Suppressor macrophage treated with lipopolysaccharide for 1 hour (primary cell): ENCODE data around the gene PPP2R5B.

ENCODE experiments used
- DNase-seq, 3 donors: peaks; one replicate each; pipeline ENCODE4 v3.0.0-alpha.2; 2020 to 2022

PPP2R5B gene

DNA sequence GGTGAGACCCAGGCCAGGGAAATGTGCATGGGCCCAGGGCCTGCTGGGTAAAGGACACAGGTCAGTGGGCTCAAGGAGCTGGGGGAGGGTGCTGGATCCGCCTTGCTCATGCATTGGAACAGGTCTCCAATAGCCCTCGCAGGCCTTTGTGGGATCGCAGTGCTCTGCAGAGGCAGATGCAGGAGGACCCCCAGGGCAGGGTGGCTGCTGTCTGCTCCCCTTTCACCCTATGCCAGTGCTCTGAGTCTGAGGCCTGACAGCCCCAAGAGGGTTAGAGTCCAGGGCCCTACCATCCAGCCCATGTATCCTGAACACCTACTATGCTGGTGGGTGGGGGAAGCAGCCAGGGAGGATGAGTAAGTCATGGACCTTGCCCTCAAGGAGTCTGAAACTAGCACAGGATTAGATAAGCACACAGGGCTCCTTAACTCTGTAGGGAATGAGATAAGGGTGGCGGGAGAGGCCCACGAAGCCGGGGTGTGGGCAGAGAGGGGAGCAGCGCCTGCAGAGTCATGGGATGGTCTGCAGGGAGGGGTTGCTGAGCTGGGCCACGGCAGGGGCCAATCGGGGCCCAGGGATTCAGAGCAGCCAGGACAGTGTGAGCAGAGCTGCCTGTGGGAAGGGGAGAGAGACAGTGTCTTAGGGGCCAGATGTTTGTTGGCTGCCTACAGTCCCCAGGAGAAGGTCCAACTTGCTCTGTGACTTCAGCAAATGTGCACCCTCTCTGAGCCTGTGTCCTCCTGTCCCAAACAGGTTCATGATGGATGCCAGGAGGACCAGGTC lies 35.6 kb upstream of the PPP2R5B start:
- DNase-seq: peak in 2 of 3 donors; percentile 33 to 47

GRCh38 chr11:64890522-64890939 lies 34.0 kb upstream of the PPP2R5B start:
- no peak for DNase-seq

GRCh38 chr11:64891215-64891848 lies 33.2 kb upstream of the PPP2R5B start:
- no peak for DNase-seq

GRCh38 chr11:64891880-64892279 lies 32.6 kb upstream of the PPP2R5B start:
- DNase-seq: no peak

DNA sequence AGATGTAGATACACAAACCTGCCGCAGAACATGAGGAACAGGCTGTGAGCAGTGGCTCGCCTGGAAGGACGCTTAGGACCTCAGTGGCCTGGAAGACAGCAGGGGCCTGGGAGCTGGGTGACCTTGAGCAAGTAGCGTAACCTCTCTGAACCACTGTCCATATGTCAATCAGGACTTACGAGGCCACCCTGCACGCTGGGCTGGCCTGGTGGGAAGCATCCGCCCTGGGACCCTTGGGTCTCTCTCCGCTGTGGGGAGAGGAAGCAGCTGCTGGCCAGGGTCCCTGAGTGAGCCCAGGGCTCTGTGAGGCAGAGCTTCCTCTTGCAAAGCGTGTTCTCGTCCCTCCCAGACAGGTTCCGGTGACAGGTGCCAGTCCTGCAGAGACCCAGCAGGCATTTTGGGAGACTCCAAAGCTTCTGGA lies 32.1 kb upstream of the PPP2R5B start:
- no peak for DNase-seq

- DNase-seq: no peak
These were observed 31.7 kb upstream of the PPP2R5B start for GRCh38 chr11:64892838-64893193.

GRCh38 chr11:64893194-64894069 lies 31.1 kb upstream of the PPP2R5B start:
- no peak for DNase-seq

DNA sequence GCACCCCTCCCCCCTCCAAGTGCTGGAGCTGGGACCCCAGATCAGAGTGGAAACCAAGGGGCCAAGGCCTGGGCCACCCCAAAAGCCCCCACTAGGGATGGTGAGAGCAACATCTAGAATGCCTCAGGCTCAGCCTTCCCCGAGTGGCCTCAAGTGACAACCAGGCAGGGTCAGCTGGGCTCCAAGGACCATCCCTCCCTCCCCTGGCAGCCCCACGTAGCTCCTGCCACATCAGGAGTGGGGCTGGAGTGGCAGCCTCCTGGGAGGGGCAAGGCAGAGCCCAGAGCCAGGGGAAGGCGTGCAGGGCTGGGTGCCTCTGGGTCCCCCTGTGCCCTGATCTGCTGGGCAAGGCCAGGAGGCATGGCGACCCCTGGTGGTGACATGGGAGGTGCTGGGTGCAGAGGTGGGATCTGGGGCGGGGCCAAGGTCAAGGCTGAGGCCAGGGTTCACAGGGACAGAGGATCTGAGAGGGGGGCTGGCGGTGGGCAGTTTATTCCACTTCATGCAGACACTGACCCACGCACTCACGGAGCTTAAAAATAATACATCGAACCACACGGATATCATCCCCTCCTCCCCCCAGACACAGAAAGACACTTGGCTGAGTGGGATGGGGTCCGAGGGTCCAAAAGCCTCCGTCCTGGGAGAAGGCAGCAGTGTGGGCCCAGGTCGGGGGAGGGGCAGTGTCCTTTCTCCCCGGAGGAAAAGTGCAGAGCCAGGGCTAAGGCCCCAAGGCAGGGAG lies 30.2 kb upstream of the PPP2R5B start:
- peak; percentile 88 to 97 (median 94) for DNase-seq

GRCh38 chr11:64894812-64895452 lies 29.6 kb upstream of the PPP2R5B start:
- DNase-seq: no peak

DNA sequence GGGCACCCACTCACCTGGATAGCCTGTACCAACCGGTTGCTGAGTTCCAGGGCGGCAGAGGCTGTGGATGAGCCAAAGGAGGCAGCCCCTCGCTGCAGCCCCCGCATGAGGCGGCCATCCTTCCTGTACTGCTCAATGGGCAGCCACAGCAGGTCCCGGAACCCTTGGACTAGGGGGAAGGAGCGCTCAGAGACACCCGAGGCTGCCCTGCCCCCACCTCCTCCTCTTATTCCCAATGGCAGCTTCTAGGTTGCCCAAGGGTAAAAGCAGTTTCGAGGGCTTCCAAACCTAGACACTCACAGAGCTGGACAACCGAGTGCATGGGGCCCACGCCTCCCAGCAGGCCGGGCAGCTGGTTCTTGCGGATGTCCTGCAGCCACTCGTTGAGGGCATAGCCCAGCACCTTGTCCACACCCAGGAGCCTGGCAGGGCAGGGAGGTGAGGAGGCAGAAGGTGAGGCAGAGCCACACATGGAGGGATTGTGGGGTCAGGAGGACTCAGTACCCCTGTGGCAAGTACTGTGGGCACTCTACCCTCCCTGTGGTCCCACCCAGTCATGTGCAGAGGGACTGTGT lies 28.0 kb upstream of the PPP2R5B start:
- no peak for DNase-seq

- no peak for DNase-seq
These were observed 27.0 kb upstream of the PPP2R5B start for GRCh38 chr11:64897381-64898075.

- no peak for DNase-seq
These were observed 26.4 kb upstream of the PPP2R5B start for GRCh38 chr11:64898076-64898445.

DNA sequence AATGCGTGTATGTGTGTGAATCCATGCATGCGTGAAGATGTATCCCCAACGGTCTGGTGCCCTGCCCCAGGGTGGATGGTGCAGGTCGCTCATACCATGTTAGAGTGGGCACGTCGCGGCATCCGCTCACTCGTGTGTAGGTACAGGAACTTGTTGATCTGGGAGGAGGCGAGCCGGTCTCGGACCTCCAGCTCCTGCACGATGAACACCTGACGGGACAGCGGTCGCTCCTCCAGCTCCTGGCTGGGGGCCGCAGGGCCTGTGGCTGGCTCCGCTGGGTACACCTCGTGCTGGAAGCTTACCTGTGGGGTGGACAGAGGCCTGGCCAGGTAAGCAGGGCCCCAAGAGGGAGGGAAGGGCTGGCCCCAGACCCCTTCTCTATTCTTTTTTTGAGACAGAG lies 25.9 kb upstream of the PPP2R5B start:
- DNase-seq: no peak

DNA sequence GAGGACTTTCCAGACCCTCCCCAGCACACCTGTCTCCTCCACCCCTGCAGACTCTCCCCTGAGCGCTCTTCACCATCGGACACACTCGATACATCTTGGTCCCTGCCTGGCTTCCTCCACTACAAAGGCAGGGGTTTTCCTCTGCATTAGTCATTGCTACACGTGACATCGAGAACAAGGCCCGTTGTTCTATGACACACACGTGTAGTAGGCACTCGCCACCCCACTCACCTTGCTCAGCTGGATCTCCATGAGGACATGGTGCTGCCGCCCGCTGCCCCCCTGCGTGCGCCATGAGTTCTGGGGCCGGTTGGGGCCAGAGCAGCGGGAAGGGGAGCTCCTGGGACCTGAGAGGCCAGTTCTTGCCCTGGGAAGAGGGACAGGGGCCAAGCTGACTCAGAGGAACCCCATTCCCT lies 24.2 kb upstream of the PPP2R5B start:
- DNase-seq: peak; percentile 57 to 58 (median 57)

DNA sequence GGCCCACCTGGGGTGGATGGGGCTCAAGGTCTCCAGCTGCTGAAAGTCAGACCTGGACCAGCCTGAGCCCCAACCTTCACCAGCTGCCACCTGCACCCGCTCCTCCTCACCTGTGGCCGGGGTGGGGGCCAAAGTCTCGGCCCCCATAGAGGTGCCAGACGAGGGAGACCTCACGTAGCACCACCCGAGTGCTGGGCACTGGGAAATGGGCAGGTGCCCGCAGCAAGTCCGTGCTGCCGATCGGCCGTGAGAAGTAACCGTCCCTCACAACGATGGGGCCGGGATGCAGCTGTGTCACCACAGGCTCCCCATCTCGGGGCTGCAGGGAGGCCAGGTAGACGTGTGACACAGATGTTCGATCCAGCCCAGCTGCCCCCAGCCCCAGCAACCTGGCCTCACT lies 23.7 kb upstream of the PPP2R5B start:
- no peak for DNase-seq

DNA sequence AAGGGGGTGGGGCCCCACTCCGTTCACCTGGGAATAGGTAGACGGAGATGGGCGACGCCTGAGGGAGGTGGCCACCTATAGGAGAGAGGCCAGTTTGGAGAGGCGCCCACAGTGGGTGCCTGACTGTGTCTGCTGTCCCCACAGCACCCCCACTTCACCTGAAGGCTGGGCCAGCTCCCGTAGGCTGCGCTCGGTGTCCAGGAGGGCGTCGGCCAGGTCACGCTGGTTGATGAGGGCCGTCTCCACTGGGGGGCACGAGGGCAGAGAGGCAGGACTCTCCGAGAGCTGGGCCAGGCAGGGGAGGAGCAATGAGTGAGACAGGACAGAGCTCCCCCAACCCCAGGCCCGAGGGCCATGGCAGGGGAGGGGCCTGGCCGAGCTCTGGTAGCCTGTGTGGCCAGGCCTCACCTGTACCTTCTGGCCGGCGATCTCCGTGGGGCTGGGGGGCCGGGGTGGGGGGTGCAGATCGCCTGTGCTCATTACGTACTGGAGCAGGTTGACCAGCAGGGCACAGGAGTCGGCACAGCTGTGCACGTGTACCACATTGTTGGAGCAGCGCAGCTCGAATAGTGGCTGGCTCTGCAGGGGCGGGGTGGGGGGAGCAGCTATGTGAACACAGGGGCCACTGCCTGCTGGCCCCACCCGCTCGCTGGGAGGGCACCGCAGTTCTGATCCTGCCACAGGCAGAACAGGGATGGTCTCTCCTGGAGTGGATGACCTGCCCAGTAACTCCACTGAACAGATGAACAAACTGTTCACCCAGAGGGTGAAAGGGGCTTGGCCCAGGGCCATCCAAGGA lies 22.2 kb upstream of the PPP2R5B start:
- DNase-seq: no peak

- no peak for DNase-seq
These were observed 21.1 kb upstream of the PPP2R5B start for GRCh38 chr11:64903291-64903833.

DNA sequence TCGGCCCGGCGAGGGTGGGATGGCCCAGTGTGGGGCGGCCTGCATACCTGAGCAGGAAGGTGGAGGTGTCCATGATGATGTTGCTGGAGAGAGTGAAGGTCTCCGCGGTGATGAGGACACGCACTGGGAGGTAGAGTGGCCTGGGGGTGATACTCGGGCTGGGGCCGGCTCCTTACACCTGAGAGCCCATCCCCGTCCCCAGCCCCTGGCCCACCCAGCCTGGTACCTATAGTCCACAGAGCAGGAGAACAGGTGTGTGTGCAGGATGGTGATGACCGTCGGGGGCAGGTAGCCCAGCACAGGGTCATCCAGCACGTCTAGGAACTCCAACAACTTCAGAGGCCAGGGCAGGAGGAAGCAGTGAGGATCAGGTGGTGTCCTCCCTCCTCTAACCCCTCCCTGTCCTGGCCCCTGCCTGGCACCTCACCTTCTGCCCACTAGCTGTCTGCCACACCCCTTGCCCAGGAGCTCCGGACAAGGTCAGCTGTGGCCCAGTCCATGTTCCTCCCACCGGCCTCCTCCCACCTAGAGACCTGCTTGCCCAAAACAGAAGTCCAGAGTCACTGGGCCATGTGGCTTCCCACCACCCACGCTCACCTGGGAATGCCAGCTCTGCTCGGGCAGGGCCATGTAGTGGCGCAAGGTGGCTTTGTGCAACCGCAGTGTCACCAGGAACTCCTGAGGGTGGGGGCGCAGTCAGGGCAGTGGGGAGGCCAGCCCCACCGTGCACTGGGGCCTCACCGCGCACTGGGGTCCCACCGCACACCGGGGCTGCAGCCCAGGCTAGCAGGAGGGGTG lies 18.8 kb upstream of the PPP2R5B start:
- no peak for DNase-seq

GRCh38 chr11:64906314-64906635 lies 18.2 kb upstream of the PPP2R5B start:
- DNase-seq: no peak

DNA sequence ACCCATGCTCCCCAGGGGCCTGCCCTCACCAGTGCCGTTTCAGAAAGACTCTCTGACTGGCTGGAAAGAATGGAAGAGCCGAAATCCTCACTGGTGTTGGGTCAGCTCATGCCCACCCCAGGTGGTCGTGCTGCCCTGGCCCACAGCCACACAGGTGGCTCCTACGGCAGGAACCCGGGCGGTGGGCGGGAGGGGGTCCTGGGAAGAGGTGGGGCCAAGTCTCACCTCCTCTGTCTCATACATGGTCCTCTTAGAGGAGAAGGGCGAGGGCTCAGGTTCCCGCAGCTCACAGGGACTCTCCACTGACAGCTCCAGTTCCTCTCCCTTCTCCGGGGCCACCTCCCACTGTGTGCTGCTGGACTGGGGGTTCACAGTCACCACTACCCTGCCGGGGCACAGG lies 15.7 kb upstream of the PPP2R5B start:
- no peak for DNase-seq
